GM18520 (cell line): ENCODE data around the gene CHRNA4.

Source experiments
- ATAC-seq: cut with Tn5 transposase; IDR thresholded peaks from one replicate; pipeline ENCODE4 v1.9.1; 2021; ENCODE audit not compliant: unreplicated experiment

The CHRNA4 gene

GRCh38 chr20:63295018-63295417, 66.1 kb downstream of the CHRNA4 start:
- ATAC-seq = no peak

- no peak for ATAC-seq
These were observed 66.6 kb downstream of the CHRNA4 start for GRCh38 chr20:63294536-63294900.

DNA sequence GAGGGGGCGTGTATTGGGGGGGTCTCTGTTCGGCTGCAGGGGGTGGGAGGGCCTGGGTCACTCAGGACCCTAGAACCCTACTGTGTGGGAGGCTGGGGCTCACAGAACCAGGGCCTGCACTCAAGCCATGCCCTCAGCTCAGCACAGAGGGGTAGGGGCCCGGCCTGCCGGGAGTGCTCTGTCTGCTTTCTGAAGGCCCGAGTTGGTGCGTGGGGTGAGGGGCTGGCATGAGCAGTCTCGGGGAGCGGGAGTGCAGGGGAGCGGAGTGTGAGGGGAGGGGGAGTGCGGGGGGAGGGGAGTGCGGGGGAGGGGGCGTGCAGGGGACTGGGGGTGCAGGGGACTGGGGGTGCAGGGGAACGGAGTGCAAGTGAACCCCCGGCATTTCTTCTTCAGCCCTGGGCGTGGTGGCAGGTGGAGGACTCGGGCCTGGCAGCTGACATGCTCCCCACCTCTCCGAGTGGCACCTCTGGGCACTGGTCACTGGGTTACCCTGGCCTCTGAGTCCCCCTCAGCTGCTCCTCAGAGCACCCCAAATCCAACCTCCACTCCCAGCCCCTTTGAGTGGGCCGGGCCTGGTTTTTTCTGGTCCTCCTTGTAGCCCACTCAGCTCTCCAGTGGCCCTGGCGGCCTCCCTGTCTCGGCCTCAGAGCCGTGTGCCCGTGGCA, 67.1 kb downstream of the CHRNA4 start:
- ATAC-seq = no peak

DNA sequence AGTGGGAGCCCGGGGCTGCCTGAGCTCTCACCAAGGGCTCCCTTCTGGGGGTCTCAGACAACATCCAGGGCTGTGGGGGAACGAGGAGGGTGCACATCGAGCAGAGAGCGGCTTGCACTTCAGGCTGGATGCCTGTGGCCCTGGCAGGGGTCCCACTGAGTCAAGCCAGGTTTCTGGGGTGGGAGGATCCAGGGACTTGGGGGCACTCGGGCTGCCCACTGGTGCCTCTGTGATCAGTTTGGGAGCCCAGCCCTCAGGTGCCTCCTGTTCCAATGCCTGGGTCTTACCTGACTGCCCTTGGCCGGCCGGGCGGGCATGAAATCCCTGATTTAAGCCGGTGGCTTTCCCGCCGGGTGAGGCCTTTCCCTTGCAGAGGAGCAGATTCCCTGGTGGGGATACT, 67.7 kb downstream of the CHRNA4 start:
- no peak for ATAC-seq
